Peyer's patch (tissue), 4 donors: Measurements from ENCODE around the gene WDR64. TPM values are rescaled to one million over a fixed set of nuclear protein-coding genes. Genes with fewer than 3 reads are reported as not detected.

Experiments used
- DNase-seq, 3 donors: peaks; one replicate each; pipeline ENCODE4 v3.0.0-alpha.2; 2017 to 2019
- H3K27ac ChIP-seq, 4 donors: fragments of 200-600 bp; sonication (generic); one replicate each; pipeline ENCODE4 v1.5.1; 2016 to 2019
- H3K27me3 ChIP-seq, 2 donors: fragments of 200-600 bp; sonication (generic); one replicate each; pipeline ENCODE4 v1.5.1; 2019
- H3K36me3 ChIP-seq, 3 donors: fragments of 200-600 bp; sonication (generic); one replicate each; pipeline ENCODE4 v1.5.1; 2016 to 2019
- H3K4me1 ChIP-seq, 4 donors: fragments of 200-600 bp; sonication (generic); one replicate each; pipeline ENCODE4 v1.5.1; 2016 to 2019
- H3K4me3 ChIP-seq, 4 donors: fragments of 200-600 bp; sonication (generic); 1 replicate in 3 of 4; 2 replicates in 1 of 4; pipeline ENCODE4 v1.5.1; 2016 to 2019; ENCODE audit warnings: mild to moderate bottlenecking in 1 of 4
- H3K9me3 ChIP-seq, 4 donors: fragments of 200-600 bp; sonication (generic); one replicate each; pipeline ENCODE4 v1.5.1; 2016 to 2019; ENCODE audit warnings: mild to moderate bottlenecking in 1 of 4
- CTCF ChIP-seq, 6 experiments: fragments of 450-650 bp in 4 of 6; fragments of 200-600 bp in 2 of 6; sonication (generic) in 1 of 6; IDR thresholded peaks; one replicate each; pipeline ENCODE4 v1.5.1; 2017 to 2019; ENCODE audit warnings: antibody characterized with exemption in 6 of 6, mild to moderate bottlenecking in 3 of 6, moderate library complexity in 1 of 6
- POLR2A ChIP-seq, 2 donors: fragments of 450-650 bp; IDR thresholded peaks; one replicate each; pipeline ENCODE4 v1.5.1; 2017; ENCODE audit warnings: antibody characterized with exemption in 2 of 2, mild to moderate bottlenecking in 2 of 2, moderate library complexity in 2 of 2
- total RNA-seq, 4 donors: library from RNA; depleted of rRNA; stranded (reverse); fragments of >200 nt; gene quantifications; one replicate each; pipeline ENCODE4 v1.1.0, GENCODE V29; 2016

WDR64 gene
- total RNA-seq, 4 donors from 2014 or later: not detected

GRCh38 chr1:241828463-241829021 is 176.5 kb downstream of the WDR64 start:
- Histone ChIP-seq H3K4me1 (no peaks in the 10 kb centered on the region), H3K36me3 (no peaks in the 10 kb centered on the region), H3K27ac (no peak overlapping the region), H3K27me3 (no peaks in the 10 kb centered on the region), H3K9me3 (no peaks in the 10 kb centered on the region), H3K4me3 (no peak overlapping the region)
- DNase-seq: no peak
- no peak for TF ChIP-seq POLR2A (IDR thresholded peaks at IDR 0.05)
- TF ChIP-seq CTCF (IDR thresholded peaks at IDR 0.05): no peak

GRCh38 chr1:241829468-241829867 is 177.4 kb downstream of the WDR64 start:
- Histone ChIP-seq H3K27ac (no peak overlapping the region), H3K4me1 (no peaks in the 10 kb centered on the region), H3K9me3 (no peaks in the 10 kb centered on the region), H3K36me3 (no peaks in the 10 kb centered on the region), H3K27me3 (no peaks in the 10 kb centered on the region), H3K4me3 (no peak overlapping the region)
- DNase-seq: no peak
- TF ChIP-seq POLR2A (IDR thresholded peaks at IDR 0.05) (no peak), CTCF (IDR thresholded peaks at IDR 0.05) (no peak)

- no peaks in the 10 kb centered on the region for H3K9me3 ChIP-seq
- no peaks in the 10 kb centered on the region for H3K36me3 ChIP-seq
- no peaks in the 10 kb centered on the region for H3K4me1 ChIP-seq
- DNase-seq: no peak
- TF ChIP-seq CTCF (IDR thresholded peaks at IDR 0.05) (peak in 5 of 6 experiments; percentile 20 to 43 (median 36)), POLR2A (IDR thresholded peaks at IDR 0.05) (no peak)
- no peaks in the 10 kb centered on the region for H3K27me3 ChIP-seq
- H3K4me3 ChIP-seq: no peak overlapping the region
- no peak overlapping the region for H3K27ac ChIP-seq
These were observed 182.8 kb downstream of the WDR64 start for GRCh38 chr1:241834733-241835377.

GRCh38 chr1:241836941-241837340 is 184.9 kb downstream of the WDR64 start:
- Histone ChIP-seq H3K9me3 (no peaks in the 10 kb centered on the region), H3K27ac (no peak overlapping the region), H3K27me3 (no peaks in the 10 kb centered on the region), H3K4me1 (no peaks in the 10 kb centered on the region), H3K4me3 (no peak overlapping the region), H3K36me3 (no peaks in the 10 kb centered on the region)
- DNase-seq: no peak
- TF ChIP-seq CTCF (IDR thresholded peaks at IDR 0.05) (no peak), POLR2A (IDR thresholded peaks at IDR 0.05) (no peak)

GRCh38 chr1:241837416-241837815 is 185.3 kb downstream of the WDR64 start:
- TF ChIP-seq CTCF (IDR thresholded peaks at IDR 0.05) (no peak), POLR2A (IDR thresholded peaks at IDR 0.05) (no peak)
- DNase-seq: no peak
- Histone ChIP-seq H3K4me3 (no peak overlapping the region), H3K27ac (no peak overlapping the region), H3K9me3 (no peaks in the 10 kb centered on the region), H3K4me1 (no peaks in the 10 kb centered on the region), H3K36me3 (no peaks in the 10 kb centered on the region), H3K27me3 (no peaks in the 10 kb centered on the region)
